Lower leg skin (tissue), 3 donors: ENCODE results near the gene PRR29.
"Not testable (repeated sequence)": the region's sequence is repeated elsewhere in the genome, so short reads cannot be mapped to it uniquely, and the experiment has no call there.

ENCODE experiments used
- CTCF ChIP-seq, 3 donors: fragments of 450-650 bp; IDR thresholded peaks; one replicate each; pipeline ENCODE4 v1.5.1; 2016; ENCODE audit warnings: antibody characterized with exemption in 3 of 3, mild to moderate bottlenecking in 3 of 3, moderate library complexity in 2 of 3
- POLR2A ChIP-seq, 2 donors: fragments of 450-650 bp; IDR thresholded peaks; one replicate each; pipeline ENCODE4 v1.6.1; 2016 to 2017; ENCODE audit warnings: antibody characterized with exemption in 2 of 2, mild to moderate bottlenecking in 1 of 2, moderate library complexity in 1 of 2

- not testable (repeated sequence) for TF ChIP-seq POLR2A, CTCF (IDR thresholded peaks at IDR 0.05)
These were observed 15.5 kb upstream of the PRR29 start for GRCh38 chr17:63982641-63983040.
